ENCODE data around the gene YEATS2.
"Not testable (repeated sequence)": the region's sequence is repeated elsewhere in the genome, so short reads cannot be mapped to it uniquely, and the experiment has no call there.

The YEATS2 gene

DNA sequence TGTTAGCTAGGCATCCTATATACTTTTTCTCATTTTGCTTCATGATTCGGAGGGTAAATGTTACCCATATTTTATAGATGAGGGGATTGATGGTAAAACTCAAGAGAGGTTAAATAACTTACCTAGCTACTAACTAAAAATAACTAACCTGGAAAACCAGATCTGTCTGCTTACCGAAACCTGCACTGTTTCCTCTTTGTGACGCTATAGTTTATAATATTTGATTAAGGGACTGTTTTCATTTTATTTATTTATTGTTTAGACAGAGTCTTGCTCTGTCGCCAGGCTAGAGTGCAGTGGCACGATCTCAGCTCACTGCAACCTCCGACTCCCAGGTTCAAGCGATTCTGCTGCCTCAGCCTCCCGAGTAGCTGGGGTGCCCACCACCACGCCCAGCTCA lies 71.9 kb downstream of the YEATS2 start:
- TF ChIP-seq, protein P1, sequence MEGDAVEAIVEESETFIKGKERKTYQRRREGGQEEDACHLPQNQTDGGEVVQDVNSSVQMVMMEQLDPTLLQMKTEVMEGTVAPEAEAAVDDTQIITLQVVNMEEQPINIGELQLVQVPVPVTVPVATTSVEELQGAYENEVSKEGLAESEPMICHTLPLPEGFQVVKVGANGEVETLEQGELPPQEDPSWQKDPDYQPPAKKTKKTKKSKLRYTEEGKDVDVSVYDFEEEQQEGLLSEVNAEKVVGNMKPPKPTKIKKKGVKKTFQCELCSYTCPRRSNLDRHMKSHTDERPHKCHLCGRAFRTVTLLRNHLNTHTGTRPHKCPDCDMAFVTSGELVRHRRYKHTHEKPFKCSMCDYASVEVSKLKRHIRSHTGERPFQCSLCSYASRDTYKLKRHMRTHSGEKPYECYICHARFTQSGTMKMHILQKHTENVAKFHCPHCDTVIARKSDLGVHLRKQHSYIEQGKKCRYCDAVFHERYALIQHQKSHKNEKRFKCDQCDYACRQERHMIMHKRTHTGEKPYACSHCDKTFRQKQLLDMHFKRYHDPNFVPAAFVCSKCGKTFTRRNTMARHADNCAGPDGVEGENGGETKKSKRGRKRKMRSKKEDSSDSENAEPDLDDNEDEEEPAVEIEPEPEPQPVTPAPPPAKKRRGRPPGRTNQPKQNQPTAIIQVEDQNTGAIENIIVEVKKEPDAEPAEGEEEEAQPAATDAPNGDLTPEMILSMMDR (IDR thresholded peaks at IDR 0.05; ENCODE audit: low read depth, low read length, missing control alignments): no peak
- no peak overlapping the region for H3K4me3 ChIP-seq (ENCODE audit: low read depth, low read length)
- H3K36me3 ChIP-seq (replicated peaks): peaks cover 25% of the 10 kb centered on the region
- no peaks in the 10 kb centered on the region for H3K27me3 ChIP-seq (replicated peaks)
- in situ Hi-C loops (cut with HindIII; ENCODE audit: low pct_ligation_motif_present, low sequenced_read_pairs): no loop called here
- no peak for DNase-seq
- H3K27ac ChIP-seq: no peak overlapping the region

DNA sequence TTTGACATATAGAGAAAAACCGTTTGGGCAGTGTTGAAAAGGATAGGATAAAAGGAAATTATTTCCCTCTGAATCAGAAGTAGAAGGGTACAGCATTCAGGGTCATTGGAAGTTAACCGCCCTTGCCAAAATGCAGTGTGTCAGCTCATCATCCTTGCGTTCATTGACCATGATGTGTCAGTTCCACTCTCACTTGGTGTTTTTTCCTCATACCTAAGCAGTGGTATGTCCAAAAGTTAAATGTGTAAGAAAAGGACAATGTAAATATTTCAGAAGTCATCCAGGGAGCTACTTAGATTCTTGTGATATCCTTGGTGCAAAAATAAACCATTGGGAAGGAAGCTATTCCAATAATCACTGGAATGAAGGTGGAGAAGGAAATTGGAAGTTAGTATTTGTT lies 77.0 kb downstream of the YEATS2 start:
- DNase-seq: peak; percentile 65
- in situ Hi-C loops (cut with HindIII; ENCODE audit: low pct_ligation_motif_present, low sequenced_read_pairs): loop anchor here (25.0 kb wide), 1 partner anchor 287 kb away; no protein-coding TSS in a partner anchor
- Histone ChIP-seq H3K27ac (peak overlapping the region; percentile 46), H3K27me3 (replicated peaks) (no peaks in the 10 kb centered on the region), H3K4me3 (ENCODE audit: low read depth, low read length) (no peak overlapping the region), H3K36me3 (replicated peaks) (peaks cover 57% of the 10 kb centered on the region)
- TF ChIP-seq, protein P1 (IDR thresholded peaks at IDR 0.05; ENCODE audit: low read depth, low read length, missing control alignments): no peak

DNA sequence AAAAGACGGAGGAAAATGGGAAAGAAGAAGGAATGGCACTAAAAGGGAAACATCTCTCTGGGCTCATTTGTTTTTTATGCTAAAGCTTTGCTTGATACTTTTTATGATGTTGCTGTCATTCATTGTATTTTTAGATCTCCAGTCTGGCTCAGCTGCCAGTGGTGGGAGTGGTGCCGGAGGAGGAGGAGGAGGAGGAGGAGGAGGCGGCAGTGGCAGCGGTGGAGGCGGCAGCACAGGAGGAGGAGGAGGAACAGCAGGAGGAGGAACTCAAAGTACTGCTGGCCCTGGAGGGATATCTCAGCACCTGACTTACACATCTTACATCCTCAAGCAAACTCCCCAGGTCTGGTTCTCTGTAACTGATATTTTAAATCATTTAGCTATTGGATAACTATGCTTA lies 78.2 kb downstream of the YEATS2 start:
- TF ChIP-seq, protein P1 (IDR thresholded peaks at IDR 0.05; ENCODE audit: low read depth, low read length, missing control alignments): no peak
- DNase-seq: no peak
- H3K27ac ChIP-seq: peak overlapping the region; percentile 46
- H3K36me3 ChIP-seq (replicated peaks): peaks cover 65% of the 10 kb centered on the region
- H3K27me3 ChIP-seq (replicated peaks): no peaks in the 10 kb centered on the region
- H3K4me3 ChIP-seq (ENCODE audit: low read depth, low read length): no peak overlapping the region
- in situ Hi-C loops (cut with HindIII; ENCODE audit: low pct_ligation_motif_present, low sequenced_read_pairs): loop anchor here (25.0 kb wide), 1 partner anchor 288 kb away; no protein-coding TSS in a partner anchor

DNA sequence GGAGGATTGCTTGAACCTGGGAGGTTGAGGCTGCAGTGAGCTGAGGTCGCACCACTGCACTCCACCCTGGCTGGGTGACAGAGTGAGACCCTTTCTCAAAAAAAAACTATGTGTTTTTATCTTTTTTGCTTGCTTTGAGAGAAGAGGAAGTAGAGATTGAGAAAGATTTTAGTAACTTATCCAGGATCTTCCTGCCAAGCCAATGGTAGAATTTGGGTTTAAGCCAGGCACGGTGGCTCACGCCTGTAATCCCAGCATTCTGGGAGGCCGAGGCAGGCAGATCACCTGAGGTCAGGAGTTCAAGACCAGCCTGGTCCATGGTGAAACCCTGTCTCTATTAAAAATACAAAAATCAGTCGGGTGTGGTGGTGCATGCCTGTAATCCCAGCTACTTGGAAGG lies 78.9 kb downstream of the YEATS2 start:
- H3K27me3 ChIP-seq (replicated peaks): not testable (repeated sequence)
- in situ Hi-C loops (cut with HindIII; ENCODE audit: low pct_ligation_motif_present, low sequenced_read_pairs): loop anchor here (25.0 kb wide), 1 partner anchor 289 kb away; no protein-coding TSS in a partner anchor
- H3K36me3 ChIP-seq (replicated peaks): peaks cover 72% of the 10 kb centered on the region

DNA sequence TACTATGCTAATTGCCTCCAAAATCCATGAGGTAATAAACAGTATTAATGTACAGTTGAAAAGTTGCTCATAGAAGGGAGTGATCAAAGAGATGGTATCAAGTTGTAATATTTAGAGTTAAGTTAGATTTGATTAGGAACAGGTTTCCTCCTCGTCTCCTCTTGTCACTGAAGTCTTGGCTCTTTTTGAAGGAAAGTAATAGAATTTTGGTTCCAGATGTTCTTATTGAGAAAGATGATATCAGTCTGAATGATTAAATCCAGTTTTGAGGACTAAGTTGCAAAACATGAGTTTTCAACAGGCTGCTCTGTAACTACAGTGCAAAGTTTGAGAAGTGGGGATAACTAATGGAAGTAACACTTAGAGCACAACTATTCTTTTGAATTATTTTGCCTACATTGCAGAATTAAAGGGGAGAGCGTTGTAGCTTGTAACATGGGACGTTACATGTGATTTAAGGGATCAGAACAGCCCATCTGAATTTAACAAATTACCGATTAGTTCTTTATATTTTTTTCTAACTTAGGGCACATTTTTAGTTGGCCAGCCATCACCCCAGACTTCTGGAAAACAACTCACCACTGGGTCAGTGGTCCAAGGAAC lies 79.5 kb downstream of the YEATS2 start:
- H3K27ac ChIP-seq: no peak overlapping the region
- in situ Hi-C loops (cut with HindIII; ENCODE audit: low pct_ligation_motif_present, low sequenced_read_pairs): loop anchor here (25.0 kb wide), 1 partner anchor 290 kb away; no protein-coding TSS in a partner anchor
- no peaks in the 10 kb centered on the region for H3K27me3 ChIP-seq (replicated peaks)
- TF ChIP-seq, protein P1 (IDR thresholded peaks at IDR 0.05; ENCODE audit: low read depth, low read length, missing control alignments): no peak
- no peak for DNase-seq
- peaks cover 75% of the 10 kb centered on the region for H3K36me3 ChIP-seq (replicated peaks)
- no peak overlapping the region for H3K4me3 ChIP-seq (ENCODE audit: low read depth, low read length)

More for the DNA sequence above, 78.9 kb downstream of the YEATS2 start:
- not testable (repeated sequence) for H3K27ac ChIP-seq; DNase-seq; H3K4me3 ChIP-seq (ENCODE audit: low read depth, low read length)

DNA sequence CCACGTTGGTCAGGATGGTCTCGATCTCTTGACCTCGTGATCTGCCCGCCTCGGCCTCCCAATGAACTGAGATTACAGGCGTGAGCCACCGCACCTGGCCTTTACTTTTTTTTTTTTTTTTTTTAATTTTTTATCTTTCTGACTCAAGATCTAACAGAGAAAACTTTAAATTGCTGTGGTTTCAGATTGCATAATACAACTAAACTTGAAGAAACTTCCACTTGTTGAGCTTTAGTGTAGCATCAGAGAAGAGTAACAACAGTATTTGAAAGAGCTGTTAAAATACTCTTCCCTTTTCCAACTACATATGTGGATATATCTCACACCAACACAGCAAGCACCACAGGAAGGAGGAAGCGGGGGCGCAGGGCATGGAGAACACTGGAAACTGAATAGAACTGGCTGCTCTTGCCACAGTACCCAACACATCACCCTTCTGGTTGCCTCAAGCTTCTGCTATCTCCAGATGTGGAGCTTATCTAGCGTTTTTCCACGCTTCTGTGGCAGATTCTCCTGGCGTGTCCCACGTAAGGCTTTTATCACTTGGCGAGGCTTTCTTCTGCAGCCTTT lies 82.4 kb downstream of the YEATS2 start:
- DNase-seq: no peak
- Histone ChIP-seq H3K36me3 (replicated peaks) (peaks cover 64% of the 10 kb centered on the region), H3K27ac (no peak overlapping the region), H3K27me3 (replicated peaks) (no peaks in the 10 kb centered on the region), H3K4me3 (ENCODE audit: low read depth, low read length) (no peak overlapping the region)
- in situ Hi-C loops (cut with HindIII; ENCODE audit: low pct_ligation_motif_present, low sequenced_read_pairs): loop anchor here (25.0 kb wide), 1 partner anchor 293 kb away; no protein-coding TSS in a partner anchor
- TF ChIP-seq, protein P1 (IDR thresholded peaks at IDR 0.05; ENCODE audit: low read depth, low read length, missing control alignments): no peak
